Breast epithelium (tissue), 3 donors: ENCODE measurements around the gene GRIN2D.

Source experiments
- POLR2A ChIP-seq: fragments of 450-650 bp; IDR thresholded peaks from one replicate; pipeline ENCODE4 v1.6.1; 2016; ENCODE audit warnings: antibody characterized with exemption, mild to moderate bottlenecking, moderate library complexity
- POLR2AphosphoS5 ChIP-seq, 3 donors: sonication (generic); formaldehyde crosslinking; IDR thresholded peaks; one replicate each; pipeline ENCODE4 v1.6.1; 2017; ENCODE audit warnings: antibody characterized with exemption in 3 of 3
- TF ChIP-seq, protein P1 (sequence below), 3 donors: fragments of 450-650 bp; IDR thresholded peaks; one replicate each; pipeline ENCODE4 v1.5.1; 2016 to 2017; ENCODE audit warnings: antibody characterized with exemption in 3 of 3, mild to moderate bottlenecking in 3 of 3, moderate library complexity in 3 of 3

DNA sequence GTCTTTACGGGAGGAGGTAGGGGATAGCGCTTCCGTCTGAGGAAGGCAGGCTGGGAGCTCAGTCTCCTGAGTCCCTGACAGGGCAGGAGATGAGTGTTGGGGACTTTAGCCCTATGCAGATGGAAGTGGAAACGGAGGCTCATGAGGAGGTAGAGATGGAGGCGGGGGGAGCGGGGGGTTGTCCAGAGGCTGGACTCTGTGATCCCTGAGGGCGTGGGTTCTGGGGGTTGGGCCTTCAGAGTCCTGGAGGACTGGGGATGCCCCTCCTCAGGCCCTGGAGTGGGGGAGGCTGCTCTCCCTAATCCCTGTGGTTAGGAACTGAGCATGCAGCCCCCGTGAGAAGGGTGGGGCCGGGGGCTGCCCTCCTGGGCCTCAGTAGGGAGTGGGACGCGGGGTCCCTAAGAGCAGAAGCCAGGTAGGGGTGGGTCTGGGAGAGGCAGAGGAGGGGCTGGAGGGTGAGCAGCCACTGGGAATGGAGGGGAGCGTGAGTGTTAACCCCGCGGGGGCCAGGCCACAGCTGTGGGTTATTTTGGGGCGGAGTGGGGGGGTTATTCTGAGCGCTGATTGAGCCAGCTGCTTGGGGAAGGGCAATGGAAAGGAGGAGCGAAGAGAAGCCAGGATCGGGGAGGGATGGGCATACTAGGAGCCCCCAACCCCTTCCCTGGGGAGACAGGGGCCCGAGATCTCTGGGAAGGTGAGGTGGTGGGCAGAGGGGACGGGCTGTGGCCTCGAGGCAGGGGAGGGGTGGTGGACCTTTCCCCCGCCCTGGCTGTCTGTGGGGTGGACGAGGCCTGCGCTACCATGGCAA, 2.8 kb downstream of the GRIN2D start:
- TF ChIP-seq, protein P1, sequence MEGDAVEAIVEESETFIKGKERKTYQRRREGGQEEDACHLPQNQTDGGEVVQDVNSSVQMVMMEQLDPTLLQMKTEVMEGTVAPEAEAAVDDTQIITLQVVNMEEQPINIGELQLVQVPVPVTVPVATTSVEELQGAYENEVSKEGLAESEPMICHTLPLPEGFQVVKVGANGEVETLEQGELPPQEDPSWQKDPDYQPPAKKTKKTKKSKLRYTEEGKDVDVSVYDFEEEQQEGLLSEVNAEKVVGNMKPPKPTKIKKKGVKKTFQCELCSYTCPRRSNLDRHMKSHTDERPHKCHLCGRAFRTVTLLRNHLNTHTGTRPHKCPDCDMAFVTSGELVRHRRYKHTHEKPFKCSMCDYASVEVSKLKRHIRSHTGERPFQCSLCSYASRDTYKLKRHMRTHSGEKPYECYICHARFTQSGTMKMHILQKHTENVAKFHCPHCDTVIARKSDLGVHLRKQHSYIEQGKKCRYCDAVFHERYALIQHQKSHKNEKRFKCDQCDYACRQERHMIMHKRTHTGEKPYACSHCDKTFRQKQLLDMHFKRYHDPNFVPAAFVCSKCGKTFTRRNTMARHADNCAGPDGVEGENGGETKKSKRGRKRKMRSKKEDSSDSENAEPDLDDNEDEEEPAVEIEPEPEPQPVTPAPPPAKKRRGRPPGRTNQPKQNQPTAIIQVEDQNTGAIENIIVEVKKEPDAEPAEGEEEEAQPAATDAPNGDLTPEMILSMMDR (IDR thresholded peaks at IDR 0.05) = no peak
- TF ChIP-seq POLR2A (no peak), POLR2AphosphoS5 (IDR thresholded peaks at IDR 0.05) (no peak)
